ENCODE data around the gene NR2E3. TPM values are rescaled to one million over a fixed set of nuclear protein-coding genes. Genes with fewer than 3 reads are reported as not detected.
"Not testable (repeated sequence)": the region's sequence is repeated elsewhere in the genome, so short reads cannot be mapped to it uniquely, and the experiment has no call there.

NR2E3 gene

DNA sequence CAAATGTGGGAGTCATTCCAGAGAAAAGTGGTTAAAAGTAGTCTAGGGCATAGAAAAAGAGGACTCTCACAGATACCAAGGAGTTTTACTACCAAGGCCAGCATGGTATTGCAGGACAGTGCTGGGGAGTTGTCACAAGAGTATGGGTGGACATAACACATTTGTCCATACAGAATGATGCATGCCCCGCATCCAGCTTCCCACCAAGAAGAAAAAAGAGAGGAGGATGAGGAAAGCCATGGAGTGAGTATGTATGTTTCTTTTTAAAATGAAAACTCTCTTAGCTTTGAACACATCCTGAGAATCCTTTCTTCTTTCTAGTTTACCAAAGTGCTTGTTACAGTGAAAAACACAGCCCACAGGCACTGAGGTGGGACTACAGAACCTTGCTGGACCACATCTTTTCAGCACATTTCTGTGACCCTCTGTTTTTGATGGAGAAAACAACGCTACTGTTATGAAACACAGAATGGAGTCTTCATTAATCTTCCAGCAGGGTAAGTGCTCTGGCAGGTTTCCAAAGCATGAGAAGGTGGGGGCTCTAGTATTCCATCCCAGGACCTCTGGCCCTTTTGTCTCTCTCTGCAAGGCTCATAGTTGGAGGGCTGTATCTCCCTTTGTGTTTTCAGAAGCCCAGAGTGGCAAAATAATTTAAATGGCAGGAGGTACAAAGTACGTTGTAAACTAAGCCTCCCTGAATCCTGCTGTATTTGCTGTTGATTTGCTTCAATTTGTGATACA is 12.7 kb downstream of the NR2E3 start:
- no peaks in the 10 kb centered on the region for H3K27me3 ChIP-seq (ENCODE audit: control insufficient read depth, insufficient read depth, low read length)
- H3K4me1 ChIP-seq (ENCODE audit: control insufficient read depth, insufficient read depth, low read length) = no peaks in the 10 kb centered on the region
- H3K4me2 ChIP-seq (ENCODE audit: low read length) = no peak overlapping the region
- no peak overlapping the region for H3K9ac ChIP-seq (ENCODE audit: low read depth, low read length)
- no peak overlapping the region for H3K4me3 ChIP-seq (ENCODE audit: low read length)
- peaks cover 67% of the 10 kb centered on the region for H3K36me3 ChIP-seq (ENCODE audit: insufficient read depth, low read length)
- peaks cover 25% of the 10 kb centered on the region for H3K9me3 ChIP-seq (replicated peaks; ENCODE audit: low read length)

DNA sequence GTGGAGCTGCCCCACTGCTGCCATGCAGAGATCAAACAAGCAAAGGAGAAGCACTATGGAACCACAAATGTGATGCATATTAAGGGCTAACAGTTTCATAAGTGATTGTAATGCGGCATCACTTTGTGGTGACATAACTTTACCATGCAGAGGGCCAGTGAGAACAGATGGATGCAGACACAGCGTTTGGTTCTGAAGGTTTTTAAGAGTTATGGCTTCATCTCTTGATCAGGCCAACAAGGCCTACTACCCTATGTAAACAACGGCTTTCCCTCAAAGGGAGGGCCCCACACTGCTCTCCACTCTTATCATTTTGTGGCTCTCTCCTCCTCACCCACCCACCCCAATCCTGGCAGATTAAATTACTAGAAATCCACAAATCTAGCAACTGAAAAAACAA is 13.4 kb downstream of the NR2E3 start:
- Histone ChIP-seq H3K4me3 (ENCODE audit: low read length) (no peak overlapping the region), H3K4me1 (ENCODE audit: control insufficient read depth, insufficient read depth, low read length) (no peaks in the 10 kb centered on the region), H3K9me3 (replicated peaks; ENCODE audit: low read length) (peaks cover 25% of the 10 kb centered on the region), H3K9ac (ENCODE audit: low read depth, low read length) (no peak overlapping the region), H3K4me2 (ENCODE audit: low read length) (no peak overlapping the region), H3K36me3 (ENCODE audit: insufficient read depth, low read length) (peaks cover 74% of the 10 kb centered on the region), H3K27me3 (ENCODE audit: control insufficient read depth, insufficient read depth, low read length) (no peaks in the 10 kb centered on the region)

DNA sequence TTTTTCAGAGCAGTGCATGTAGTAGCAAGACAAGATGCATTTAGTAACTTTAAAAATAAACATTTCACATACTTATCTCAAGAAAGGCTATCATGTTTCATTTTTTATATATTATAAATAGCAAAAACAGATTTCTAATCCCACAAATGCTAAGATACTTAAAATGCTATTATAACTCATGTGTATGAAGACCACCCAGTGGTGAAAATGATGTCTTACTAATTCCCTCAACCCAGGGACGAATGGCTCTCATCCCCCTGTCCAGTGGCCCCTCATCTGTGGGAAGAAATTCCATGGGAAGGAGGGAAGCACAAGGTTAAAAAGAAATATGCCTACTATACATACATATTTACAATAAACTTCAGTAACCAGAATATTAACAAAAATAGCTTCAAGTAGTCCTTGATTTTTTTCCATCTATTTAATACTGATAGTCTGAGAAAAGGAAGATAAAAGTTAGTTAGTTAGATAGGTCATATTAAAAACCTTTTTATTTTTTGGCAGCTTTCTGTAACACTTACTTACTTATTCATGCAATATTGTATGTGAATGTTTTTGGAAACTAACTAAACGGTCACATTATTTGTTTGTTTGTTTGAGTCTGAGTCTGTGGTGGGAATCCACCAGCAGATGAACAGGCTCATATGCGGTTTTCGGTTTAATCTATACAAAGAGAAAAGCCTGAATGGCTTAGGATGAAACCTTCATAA is 14.8 kb downstream of the NR2E3 start:
- no peak overlapping the region for H3K4me3 ChIP-seq (ENCODE audit: low read length)
- H3K9ac ChIP-seq (ENCODE audit: low read depth, low read length) = no peak overlapping the region
- H3K27me3 ChIP-seq (ENCODE audit: control insufficient read depth, insufficient read depth, low read length) = no peaks in the 10 kb centered on the region
- peaks cover 19% of the 10 kb centered on the region for H3K9me3 ChIP-seq (replicated peaks; ENCODE audit: low read length)
- H3K36me3 ChIP-seq (ENCODE audit: insufficient read depth, low read length) = peaks cover 72% of the 10 kb centered on the region
- H3K4me1 ChIP-seq (ENCODE audit: control insufficient read depth, insufficient read depth, low read length) = no peaks in the 10 kb centered on the region
- H3K4me2 ChIP-seq (ENCODE audit: low read length) = no peak overlapping the region

DNA sequence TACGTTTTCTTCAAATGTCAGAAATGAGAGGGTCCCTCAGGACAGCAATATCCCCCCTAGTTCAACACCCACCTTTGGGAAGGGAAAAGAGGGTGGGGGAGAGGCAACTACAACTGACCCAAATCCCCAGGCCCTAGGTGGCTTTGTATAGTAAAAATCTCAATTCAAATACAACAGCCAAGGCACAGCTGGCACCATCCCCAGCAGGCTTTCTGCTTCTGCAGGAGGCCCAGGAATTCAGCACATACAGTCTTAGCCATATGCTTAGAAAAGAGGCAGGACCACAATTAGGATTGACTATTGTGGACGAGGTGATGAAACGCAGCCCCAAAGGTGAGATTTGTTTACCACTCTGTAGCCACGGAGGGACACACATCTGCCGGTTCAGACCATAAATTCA is 15.8 kb downstream of the NR2E3 start:
- H3K4me2 ChIP-seq (ENCODE audit: low read length) = no peak overlapping the region
- peaks cover 73% of the 10 kb centered on the region for H3K36me3 ChIP-seq (ENCODE audit: insufficient read depth, low read length)
- H3K9me3 ChIP-seq (replicated peaks; ENCODE audit: low read length) = peaks cover 19% of the 10 kb centered on the region
- H3K4me3 ChIP-seq (ENCODE audit: low read length) = no peak overlapping the region
- no peak overlapping the region for H3K9ac ChIP-seq (ENCODE audit: low read depth, low read length)
- H3K4me1 ChIP-seq (ENCODE audit: control insufficient read depth, insufficient read depth, low read length) = no peaks in the 10 kb centered on the region
- H3K27me3 ChIP-seq (ENCODE audit: control insufficient read depth, insufficient read depth, low read length) = no peaks in the 10 kb centered on the region

DNA sequence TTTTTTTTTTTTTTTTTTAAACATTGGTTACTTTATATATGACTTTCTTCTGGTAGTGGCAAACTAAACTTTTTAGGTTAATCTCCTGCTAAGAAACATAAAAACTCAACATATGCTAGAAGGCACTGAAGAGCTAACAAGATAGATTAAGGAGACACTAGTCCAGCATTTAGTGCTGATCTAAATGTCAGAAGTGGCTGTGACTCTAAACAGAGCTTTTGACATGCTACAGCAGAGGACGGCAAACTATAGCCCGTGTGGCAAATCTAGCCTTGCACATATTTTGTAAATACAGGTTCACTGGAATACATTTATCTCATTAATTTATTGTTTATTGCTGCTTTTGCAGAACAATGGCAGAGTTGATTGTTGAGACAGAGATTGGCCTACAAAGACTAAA is 20.6 kb downstream of the NR2E3 start:
- Histone ChIP-seq H3K9me3 (replicated peaks; ENCODE audit: low read length) (no peaks in the 10 kb centered on the region), H3K9ac (ENCODE audit: low read depth, low read length) (no peak overlapping the region), H3K4me1 (ENCODE audit: control insufficient read depth, insufficient read depth, low read length) (no peaks in the 10 kb centered on the region), H3K4me3 (ENCODE audit: low read length) (no peak overlapping the region), H3K36me3 (ENCODE audit: insufficient read depth, low read length) (peaks cover 38% of the 10 kb centered on the region), H3K27me3 (ENCODE audit: control insufficient read depth, insufficient read depth, low read length) (no peaks in the 10 kb centered on the region), H3K4me2 (ENCODE audit: low read length) (no peak overlapping the region)

DNA sequence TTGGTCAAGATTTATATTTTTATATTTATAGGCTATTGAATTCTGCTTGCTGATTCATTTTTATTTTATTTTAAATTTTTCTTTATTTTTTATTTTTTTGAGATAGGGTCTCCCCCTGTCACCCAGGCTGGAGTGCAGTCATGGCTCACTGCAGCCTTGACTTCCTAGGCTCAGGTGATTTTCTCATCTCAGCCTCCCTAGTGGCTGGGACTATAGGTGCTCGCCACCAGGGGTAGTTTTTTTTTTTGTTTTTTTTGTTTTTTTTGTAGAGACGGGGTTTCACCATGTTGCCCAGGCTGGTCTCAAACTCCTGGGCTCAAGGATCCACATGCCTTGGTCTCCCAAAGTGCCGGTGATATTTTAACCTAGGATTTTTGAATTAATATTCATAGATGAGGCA is 31.2 kb downstream of the NR2E3 start:
- Histone ChIP-seq H3K4me1 (ENCODE audit: control insufficient read depth, insufficient read depth, low read length) (no peaks in the 10 kb centered on the region), H3K4me2 (ENCODE audit: low read length) (no peak overlapping the region), H3K27me3 (ENCODE audit: control insufficient read depth, insufficient read depth, low read length) (no peaks in the 10 kb centered on the region), H3K9me3 (replicated peaks; ENCODE audit: low read length) (no peaks in the 10 kb centered on the region), H3K36me3 (ENCODE audit: insufficient read depth, low read length) (peaks cover 27% of the 10 kb centered on the region), H3K9ac (ENCODE audit: low read depth, low read length) (no peak overlapping the region), H3K4me3 (ENCODE audit: low read length) (no peak overlapping the region)

DNA sequence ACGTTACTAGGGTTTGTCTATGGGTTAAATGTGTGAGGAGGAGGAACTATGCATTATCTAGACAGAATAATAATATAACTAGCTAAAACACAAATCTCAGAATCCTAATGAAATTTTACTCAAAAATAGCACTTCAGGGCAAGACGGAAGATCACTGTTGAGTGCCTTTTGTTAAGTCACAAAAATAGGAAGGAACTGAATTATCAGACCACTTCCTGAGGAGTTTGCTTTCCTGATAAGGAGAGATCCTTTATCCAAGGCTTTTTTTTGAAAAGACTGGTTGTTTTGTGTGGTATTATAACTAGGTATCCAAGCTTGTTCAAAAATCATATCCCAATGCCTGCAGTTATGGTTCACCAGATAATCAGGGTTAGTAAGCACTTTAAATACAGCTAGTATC is 34.6 kb downstream of the NR2E3 start:
- Histone ChIP-seq H3K4me3 (ENCODE audit: low read length) (no peak overlapping the region), H3K4me2 (ENCODE audit: low read length) (no peak overlapping the region), H3K9me3 (replicated peaks; ENCODE audit: low read length) (no peaks in the 10 kb centered on the region), H3K4me1 (ENCODE audit: control insufficient read depth, insufficient read depth, low read length) (no peaks in the 10 kb centered on the region), H3K27me3 (ENCODE audit: control insufficient read depth, insufficient read depth, low read length) (no peaks in the 10 kb centered on the region), H3K9ac (ENCODE audit: low read depth, low read length) (no peak overlapping the region), H3K36me3 (ENCODE audit: insufficient read depth, low read length) (peaks cover 51% of the 10 kb centered on the region)

DNA sequence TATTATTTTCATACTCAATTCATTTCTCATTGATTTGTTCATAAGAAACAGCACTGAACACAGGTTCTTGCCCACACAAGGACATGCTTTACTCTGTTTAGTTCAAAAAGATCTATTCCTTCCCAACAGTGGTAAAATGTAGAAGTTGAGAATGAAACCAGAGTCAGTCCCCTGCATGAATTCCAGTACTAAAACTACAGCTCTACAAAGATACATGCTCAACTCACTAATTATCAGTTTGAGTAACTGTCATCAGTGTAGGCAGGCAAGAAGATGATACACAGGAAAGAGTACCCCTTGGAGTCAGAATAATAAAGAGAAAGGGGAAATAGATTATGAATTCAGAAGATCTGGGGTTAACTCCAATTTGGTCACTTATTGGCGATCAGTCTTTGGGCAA is 43.2 kb downstream of the NR2E3 start:
- no peak overlapping the region for H3K4me3 ChIP-seq (ENCODE audit: low read length)
- no peaks in the 10 kb centered on the region for H3K27me3 ChIP-seq (ENCODE audit: control insufficient read depth, insufficient read depth, low read length)
- H3K36me3 ChIP-seq (ENCODE audit: insufficient read depth, low read length) = peaks cover 28% of the 10 kb centered on the region
- H3K9ac ChIP-seq (ENCODE audit: low read depth, low read length) = no peak overlapping the region
- no peak overlapping the region for H3K4me2 ChIP-seq (ENCODE audit: low read length)
- H3K4me1 ChIP-seq (ENCODE audit: control insufficient read depth, insufficient read depth, low read length) = no peaks in the 10 kb centered on the region
- no peaks in the 10 kb centered on the region for H3K9me3 ChIP-seq (replicated peaks; ENCODE audit: low read length)

DNA sequence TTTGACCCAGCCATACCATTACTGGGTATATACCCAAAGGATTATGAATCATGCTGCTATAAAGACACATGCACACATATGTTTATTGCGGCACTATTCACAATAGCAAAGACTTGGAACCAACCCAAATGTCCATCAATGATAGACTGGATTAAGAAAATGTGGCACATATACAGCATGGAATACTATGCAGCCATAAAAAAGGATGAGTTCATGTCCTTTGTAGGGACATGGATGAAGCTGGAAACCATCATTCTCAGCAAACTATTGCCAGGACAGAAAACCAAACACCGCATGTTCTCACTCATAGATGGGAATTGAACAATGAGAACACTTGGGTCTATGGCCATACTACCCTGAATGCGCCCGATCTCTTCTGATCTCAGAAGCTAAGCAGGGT is 47.9 kb downstream of the NR2E3 start:
- H3K4me1 ChIP-seq (ENCODE audit: control insufficient read depth, insufficient read depth, low read length) = not testable (repeated sequence)

More for the DNA sequence above, 47.9 kb downstream of the NR2E3 start:
- H3K9ac ChIP-seq (ENCODE audit: low read depth, low read length); H3K4me2 ChIP-seq (ENCODE audit: low read length); H3K9me3 ChIP-seq (replicated peaks; ENCODE audit: low read length); H3K4me3 ChIP-seq (ENCODE audit: low read length); H3K27me3 ChIP-seq (ENCODE audit: control insufficient read depth, insufficient read depth, low read length): not testable (repeated sequence)
- H3K36me3 ChIP-seq (ENCODE audit: insufficient read depth, low read length) = peaks cover 11% of the 10 kb centered on the region

Small RNA genes lying within 50 kb of the gene (small RNA-seq; reads per million reads assigned to genes)
- not detected for gene RNA5SP399

Data from skeletal muscle satellite cell (primary cell).